Hepatocyte (in vitro differentiated cells): ENCODE results near the gene WDFY2.

ENCODE experiments used
- CTCF ChIP-seq: fragments of 200-600 bp; sonication (generic); IDR thresholded peaks from 2 replicates; pipeline ENCODE4 v1.5.1; 2016; ENCODE audit warnings: antibody characterized with exemption, mild to moderate bottlenecking; ENCODE audit not compliant: poor library complexity
- EZH2 ChIP-seq: fragments of 200-600 bp; sonication (generic); IDR thresholded peaks from 2 replicates; pipeline ENCODE4 v1.6.1; 2016; ENCODE audit warnings: antibody characterized with exemption, mild to moderate bottlenecking, borderline replicate concordance
- EZH2phosphoT487 ChIP-seq: fragments of 200-600 bp; sonication (generic); IDR thresholded peaks from one replicate; pipeline ENCODE4 v1.6.1; 2018; ENCODE audit warnings: antibody characterized with exemption, mild to moderate bottlenecking, low read depth, moderate library complexity; ENCODE audit not compliant: unreplicated experiment, severe bottlenecking

DNA sequence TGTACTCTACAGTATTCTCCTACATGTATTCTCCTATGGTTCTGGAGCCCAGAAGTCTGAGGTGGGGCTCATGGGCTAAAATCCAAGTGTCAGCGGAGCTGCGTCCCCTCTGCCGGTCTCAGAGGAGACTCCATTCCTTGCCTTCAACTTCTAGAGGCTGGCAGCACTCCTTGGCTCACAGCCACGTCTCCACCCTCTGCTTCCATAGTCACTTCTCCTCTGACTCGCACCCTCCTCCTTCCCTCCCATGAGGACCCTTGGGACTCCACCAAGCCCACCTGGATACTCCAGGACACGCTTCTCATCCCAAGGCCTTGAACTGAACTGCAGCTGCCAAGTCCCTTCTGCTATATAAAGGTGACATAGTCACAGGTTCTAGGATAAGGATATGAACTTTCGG, 191.9 kb downstream of the WDFY2 start:
- TF ChIP-seq CTCF (no peak), EZH2phosphoT487 (no peak), EZH2 (no peak)
